Upper lobe of left lung (tissue), 4 donors: Measurements from ENCODE around the gene LOXL4.

Source experiments
- EP300 ChIP-seq, 4 donors: sonication (generic); formaldehyde crosslinking; IDR thresholded peaks; one replicate each; pipeline ENCODE4 v1.5.1; 2017; ENCODE audit warnings: antibody characterized with exemption in 4 of 4, control low read depth in 2 of 4
- POLR2A ChIP-seq, 4 donors: fragments of 450-650 bp; IDR thresholded peaks; one replicate each; pipeline ENCODE4 v1.5.1; 2016 to 2017; ENCODE audit warnings: antibody characterized with exemption in 4 of 4, mild to moderate bottlenecking in 2 of 4
- TF ChIP-seq, protein P1 (sequence below), 6 experiments: fragments of 450-650 bp in 4 of 6; fragments of 200-600 bp in 2 of 6; sonication (generic) in 2 of 6; IDR thresholded peaks; one replicate each; pipeline ENCODE4 v1.5.1; 2016 to 2019; ENCODE audit warnings: antibody characterized with exemption in 6 of 6

- TF ChIP-seq POLR2A (IDR thresholded peaks at IDR 0.05) (no peak), EP300 (IDR thresholded peaks at IDR 0.05) (no peak)
- TF ChIP-seq, protein P1, sequence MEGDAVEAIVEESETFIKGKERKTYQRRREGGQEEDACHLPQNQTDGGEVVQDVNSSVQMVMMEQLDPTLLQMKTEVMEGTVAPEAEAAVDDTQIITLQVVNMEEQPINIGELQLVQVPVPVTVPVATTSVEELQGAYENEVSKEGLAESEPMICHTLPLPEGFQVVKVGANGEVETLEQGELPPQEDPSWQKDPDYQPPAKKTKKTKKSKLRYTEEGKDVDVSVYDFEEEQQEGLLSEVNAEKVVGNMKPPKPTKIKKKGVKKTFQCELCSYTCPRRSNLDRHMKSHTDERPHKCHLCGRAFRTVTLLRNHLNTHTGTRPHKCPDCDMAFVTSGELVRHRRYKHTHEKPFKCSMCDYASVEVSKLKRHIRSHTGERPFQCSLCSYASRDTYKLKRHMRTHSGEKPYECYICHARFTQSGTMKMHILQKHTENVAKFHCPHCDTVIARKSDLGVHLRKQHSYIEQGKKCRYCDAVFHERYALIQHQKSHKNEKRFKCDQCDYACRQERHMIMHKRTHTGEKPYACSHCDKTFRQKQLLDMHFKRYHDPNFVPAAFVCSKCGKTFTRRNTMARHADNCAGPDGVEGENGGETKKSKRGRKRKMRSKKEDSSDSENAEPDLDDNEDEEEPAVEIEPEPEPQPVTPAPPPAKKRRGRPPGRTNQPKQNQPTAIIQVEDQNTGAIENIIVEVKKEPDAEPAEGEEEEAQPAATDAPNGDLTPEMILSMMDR (IDR thresholded peaks at IDR 0.05): no peak
These were observed 19.3 kb upstream of the LOXL4 start for GRCh38 chr10:98287321-98287720.
